SKM-1 treated with dmso at 0.1 percent for 144 hours (cell line): ENCODE measurements around the gene SMIM1.

Source experiments
- DNase-seq: peaks from one replicate; lab custom pipeline; 2025; ENCODE audit not compliant: unreplicated experiment; lab: John Stamatoyannopoulos, UW

The SMIM1 gene

DNA sequence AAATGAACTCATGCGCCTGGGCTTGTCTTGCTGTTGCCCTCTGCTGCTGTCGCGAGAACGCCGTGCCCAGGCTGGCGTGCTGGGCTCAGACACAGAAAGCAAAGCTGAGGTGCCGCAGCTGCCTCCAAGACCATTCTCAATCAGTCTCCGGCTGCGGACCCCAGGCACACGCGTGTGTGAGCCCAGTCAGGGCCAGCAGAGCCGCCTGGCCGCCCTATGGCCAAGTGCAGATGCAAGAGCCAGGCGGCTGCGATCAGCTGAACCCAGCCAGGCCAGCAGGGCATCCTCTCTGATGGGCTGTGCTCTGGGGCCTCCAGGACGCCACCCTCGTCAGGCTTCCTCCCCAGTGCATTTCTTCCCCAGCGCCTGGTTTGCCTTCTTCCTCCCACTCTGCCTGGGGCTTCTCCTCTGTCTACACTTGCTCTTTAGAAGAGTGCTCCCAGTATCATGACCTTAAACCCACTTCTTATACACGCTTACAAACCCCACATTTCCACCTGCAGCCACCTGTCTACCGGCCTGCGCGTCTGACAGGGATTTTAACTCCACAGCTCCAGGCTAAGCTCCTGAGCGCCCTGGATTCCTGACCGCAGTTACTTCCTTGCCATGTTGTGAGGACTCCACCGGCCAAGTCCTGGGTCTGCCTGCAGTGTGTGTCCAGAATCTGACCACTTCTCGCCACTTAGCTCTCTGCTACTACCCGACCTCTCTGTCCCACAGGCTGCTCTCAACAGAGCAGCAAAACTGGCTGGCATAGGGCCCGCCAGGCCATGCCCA lies 45.5 kb downstream of the SMIM1 start:
- DNase-seq = no peak

DNA sequence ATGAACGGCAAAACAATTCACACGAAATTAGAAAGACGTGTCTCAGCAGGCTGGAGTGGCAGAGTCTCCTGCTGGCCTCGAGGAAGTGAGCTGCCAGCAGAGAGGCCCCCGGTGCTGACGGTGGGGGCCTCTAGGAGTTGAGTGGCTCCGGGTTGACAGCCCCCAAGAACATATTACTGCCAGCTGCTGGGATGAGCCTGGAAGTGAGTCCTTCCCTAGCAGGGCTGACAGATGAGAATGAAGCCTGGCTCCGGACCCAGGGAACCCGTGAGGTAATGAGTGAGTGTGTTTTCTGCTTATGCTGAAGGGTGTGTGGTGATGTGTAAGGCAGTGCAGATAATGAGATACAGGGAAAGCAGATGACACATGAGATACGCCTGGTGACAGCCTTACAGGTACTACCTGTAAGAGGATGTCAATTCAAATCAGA lies 47.2 kb downstream of the SMIM1 start:
- DNase-seq = no peak

- DNase-seq = no peak
Measured at GRCh38 chr1:3820316-3820715, 47.8 kb downstream of the SMIM1 start.

DNA sequence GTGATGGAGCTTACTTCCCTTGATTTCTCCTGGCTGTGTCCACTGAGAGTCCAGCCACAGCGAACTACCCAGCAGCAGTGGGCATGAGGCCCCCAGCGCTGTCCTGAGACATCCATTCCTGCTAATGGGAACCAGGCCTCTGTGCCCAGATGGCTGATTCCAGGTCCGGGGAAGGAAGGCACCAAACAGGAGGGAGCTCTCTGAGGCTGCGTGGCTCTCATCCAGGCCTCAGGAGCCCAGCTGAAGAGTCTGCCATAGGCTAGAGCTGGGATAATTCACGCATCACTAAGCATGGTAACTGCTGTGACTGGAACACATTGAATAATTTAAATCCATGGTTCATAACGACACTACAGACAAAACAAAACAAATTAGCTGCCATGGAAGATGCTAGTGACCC lies 48.5 kb downstream of the SMIM1 start:
- DNase-seq = no peak

DNA sequence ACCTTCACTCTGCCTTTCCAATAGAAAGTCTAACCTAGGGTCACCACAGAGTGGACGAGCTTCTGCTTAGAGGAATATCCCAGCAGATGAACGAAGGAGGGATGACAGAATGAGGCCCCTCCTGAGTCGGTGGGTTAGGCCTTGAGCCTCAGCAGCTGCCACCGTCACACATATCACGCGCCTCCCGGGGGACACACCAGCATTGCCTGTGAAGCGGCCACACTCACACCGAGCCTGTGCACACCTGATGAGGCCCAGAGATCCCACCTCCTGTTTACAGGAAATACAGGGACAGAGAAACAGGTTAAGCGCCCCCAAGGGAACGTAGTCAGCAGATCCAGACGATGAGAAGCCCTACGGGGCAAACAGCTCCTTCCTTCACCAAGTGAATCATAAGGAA lies 48.9 kb downstream of the SMIM1 start:
- no peak for DNase-seq

DNA sequence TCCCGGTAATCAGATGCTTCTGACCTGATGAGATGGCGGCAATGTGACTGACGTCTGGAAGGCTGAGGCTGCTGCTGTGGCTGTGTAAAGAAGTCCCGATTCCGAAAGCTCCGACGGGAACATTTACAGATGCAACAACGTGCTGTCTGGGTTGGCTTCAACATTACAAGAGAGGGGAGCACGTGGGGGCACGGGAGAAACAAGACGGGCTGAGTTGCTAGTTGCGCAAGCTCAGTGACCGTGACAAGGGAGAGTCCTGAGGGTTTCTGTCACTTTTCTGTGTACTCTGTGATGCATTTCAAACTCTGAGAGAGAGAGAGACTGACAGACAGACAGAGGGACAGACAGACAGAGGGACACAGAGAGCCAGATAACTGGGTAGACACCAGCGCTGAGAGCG lies 49.4 kb downstream of the SMIM1 start:
- DNase-seq = no peak

DNA sequence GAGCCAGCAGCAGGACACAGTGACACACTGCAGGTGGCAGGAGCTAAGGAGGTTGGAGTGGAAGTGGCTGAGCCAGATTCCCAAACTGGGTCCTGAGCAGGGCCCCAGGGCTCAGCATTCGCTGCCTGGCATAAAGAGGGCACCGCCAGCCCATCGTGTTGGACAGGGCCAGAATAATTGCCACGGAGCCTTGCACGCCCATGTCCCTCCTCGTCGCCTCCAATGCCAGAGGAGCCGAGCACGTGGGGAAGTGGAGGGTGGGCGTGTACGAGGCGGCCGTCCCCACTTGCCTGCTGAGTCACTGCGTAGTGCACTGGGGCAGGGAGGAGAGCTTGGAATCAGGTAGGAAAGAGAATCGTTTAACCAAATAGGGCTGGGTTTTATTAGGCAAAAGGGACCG lies 49.9 kb downstream of the SMIM1 start:
- DNase-seq = no peak

DNA sequence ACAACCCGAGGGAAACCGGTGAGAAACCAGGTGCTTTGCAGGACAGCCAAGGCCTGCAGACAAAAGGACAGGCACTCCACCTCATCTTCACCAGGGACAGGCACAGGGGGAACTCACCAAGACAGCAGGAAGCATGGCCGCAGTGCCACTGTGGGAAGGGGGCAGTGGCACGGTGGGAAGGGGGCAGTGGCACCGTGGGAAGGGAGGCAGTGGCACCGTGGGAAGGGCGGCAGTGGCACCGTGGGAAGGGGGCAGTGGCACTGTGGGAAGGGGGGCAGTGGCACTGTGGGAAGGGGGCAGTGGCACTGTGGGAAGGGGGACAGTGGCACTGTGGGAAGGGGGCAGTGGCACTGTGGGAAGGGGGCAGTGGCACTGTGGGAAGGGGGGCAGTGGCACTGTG lies 52.1 kb downstream of the SMIM1 start:
- no peak for DNase-seq

DNA sequence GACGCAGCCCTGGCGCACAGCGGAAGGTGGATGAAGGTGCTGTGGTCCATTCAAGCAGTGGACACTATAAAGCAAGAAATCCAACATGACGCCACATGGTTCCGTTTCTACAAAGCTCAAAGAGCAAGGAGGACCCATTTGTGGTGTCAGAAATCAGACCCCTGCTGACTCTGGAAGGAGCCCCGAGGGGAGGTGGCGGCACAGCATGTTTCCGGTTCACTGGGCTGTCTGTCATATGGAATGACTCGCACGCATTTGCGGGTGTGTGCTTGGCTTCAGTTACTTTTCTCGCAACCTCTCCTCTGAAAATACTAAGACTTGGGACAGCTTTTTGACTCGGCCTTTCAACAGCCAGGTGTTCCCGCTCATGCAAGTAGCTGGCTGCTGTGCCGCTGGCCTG lies 52.8 kb downstream of the SMIM1 start:
- DNase-seq = no peak
